ENCODE results near the gene LY86. TPM values are rescaled to one million over a fixed set of nuclear protein-coding genes. Genes with fewer than 3 reads are reported as not detected.
A peak's percentile ranks its signal among the peaks of the same experiment; 100 is the strongest.

Gene LY86
- total and polyA plus RNA-seq, 2 of the 13 experiments (the other 11 are each of a cell fraction or from before 2014, with no cell fraction given) = not detected

GRCh38 chr6:6547110-6547879 is 41.2 kb upstream of the LY86 start (continued):
- peak; percentile 73; the same call in 1 of the 2 replicates for TF ChIP-seq CEBPB (IDR thresholded peaks at IDR 0.05; ENCODE audit: borderline replicate concordance, low read depth, low read length)
- TF ChIP-seq RAD21 (CRISPR knock-in tag; IDR thresholded peaks at IDR 0.05) = peak; percentile 82
- TF ChIP-seq ZNF501 (CRISPR knock-in tag; IDR thresholded peaks at IDR 0.05) = peak; percentile 69; the same call in 1 of the 2 replicates
- 0 out of 2 replicates have a peak, but pooled peaks have one; percentile 32 for TF ChIP-seq SMAD3 (CRISPR knock-in tag; IDR thresholded peaks at IDR 0.05)
- TF ChIP-seq PITX1 (CRISPR knock-in tag; IDR thresholded peaks at IDR 0.05) = peak; percentile 53; the same call in 1 of the 2 replicates
- peak; percentile 60; the same call in 1 of the 2 replicates for TF ChIP-seq ATF3 (CRISPR knock-in tag; IDR thresholded peaks at IDR 0.05)
- TF ChIP-seq ZFP37 (CRISPR knock-in tag; IDR thresholded peaks at IDR 0.05; ENCODE audit: borderline replicate concordance) = no peak
- TF ChIP-seq ERF (CRISPR knock-in tag; IDR thresholded peaks at IDR 0.05) = 0 out of 2 replicates have a peak, but pooled peaks have one; percentile 14
- TF ChIP-seq SMC3 (IDR thresholded peaks at IDR 0.05; ENCODE audit: low read length) = peak; percentile 87
- TF ChIP-seq ZNF350 (CRISPR knock-in tag; IDR thresholded peaks at IDR 0.05; ENCODE audit: borderline replicate concordance, low read depth) = peak; percentile 50; the same call in 1 of the 2 replicates
- TF ChIP-seq RORA (CRISPR knock-in tag; IDR thresholded peaks at IDR 0.05) = no peak
- no peak for TF ChIP-seq ZNF234 (CRISPR knock-in tag; conservative IDR thresholded peaks at IDR 0.05)
- TF ChIP-seq ZNF30 (CRISPR knock-in tag; IDR thresholded peaks at IDR 0.05) = no peak
- no peak for TF ChIP-seq CBX2 (IDR thresholded peaks at IDR 0.05; ENCODE audit: low read depth, low read length)
- 0 out of 2 replicates have a peak, but pooled peaks have one; percentile 73 for TF ChIP-seq CBX2 (CRISPR knock-in tag; IDR thresholded peaks at IDR 0.05; ENCODE audit: low read depth)
- no peak for TF ChIP-seq ARHGAP35 (CRISPR knock-in tag; IDR thresholded peaks at IDR 0.05; ENCODE audit: borderline replicate concordance)
- peak; percentile 80 for TF ChIP-seq XRCC5 (optimal IDR thresholded peaks at IDR 0.05; ENCODE audit: low read length)
- TF ChIP-seq HMGXB4 (CRISPR knock-in tag; IDR thresholded peaks at IDR 0.05; ENCODE audit: borderline replicate concordance in 1 of 2, low read depth in 1 of 2) = peak; percentile 58 to 62; a peak in 2 of 4 replicates
- TF ChIP-seq TEAD3 (CRISPR knock-in tag; optimal IDR thresholded peaks at IDR 0.05; ENCODE audit: borderline replicate concordance) = peak; percentile 39
- no peak for TF ChIP-seq ZNF552 (CRISPR knock-in tag; IDR thresholded peaks at IDR 0.05; ENCODE audit: borderline replicate concordance)
- no peak for TF ChIP-seq THAP9 (CRISPR knock-in tag; IDR thresholded peaks at IDR 0.05; ENCODE audit: borderline replicate concordance)
- no peak for TF ChIP-seq ZNF678 (CRISPR knock-in tag; IDR thresholded peaks at IDR 0.05)
- TF ChIP-seq STAG1 (CRISPR knock-in tag; IDR thresholded peaks at IDR 0.05) = peak; percentile 96
- no peak for TF ChIP-seq CHCHD3 (CRISPR knock-in tag; IDR thresholded peaks at IDR 0.05)
